HepG2 (cell line): Measurements from ENCODE around the gene STK39. TPM values are rescaled to one million over a fixed set of nuclear protein-coding genes. Genes with fewer than 3 reads are reported as not detected.

ENCODE experiments used
- ATAC-seq: fragments of 200-7000 bp; cut with Tn5 transposase; 3 replicates; pipeline ENCODE4 v1.9.1; 2020; ENCODE audit warnings: mild to moderate bottlenecking, moderate library complexity
- BruUV-seq: library from RNA; stranded (reverse); fragments of 400-500 nt; replicated peaks from 2 replicates; lab custom pipeline; 2021; lab: Mats Ljungman, UMichigan
- CTCF ChIA-PET: fragments of 300-600 bp; formaldehyde crosslinking; extraction: SDS; loops from one replicate; lab custom pipeline; 2021; ENCODE audit warnings: low total read pairs, inconsistent platforms, low intra/inter-chr PET ratio; lab: Yijun Ruan, JAX
- POLR2A ChIA-PET: fragments of 350-600 bp; sonication (Branson Sonifier 250); formaldehyde crosslinking; loops from one replicate; lab custom pipeline; 2020; ENCODE audit warnings: antibody characterized with exemption, inconsistent platforms; lab: Yijun Ruan, JAX
- DNase-seq: peaks from one replicate; pipeline ENCODE4 v3.0.0-alpha.2; 2015; ENCODE audit warnings: low spot score
- FAIRE-seq: peaks from 3 replicates; lab custom pipeline; 2011; peaks lifted over from hg19 to GRCh38; lab: Jason Lieb, UNC
- H2AFZ ChIP-seq: one replicate; pipeline ENCODE4 v1.6.1; 2011; ENCODE audit warnings: low read length, inconsistent platforms
- H3K27ac ChIP-seq: fragments of 300-600 bp; 3 replicates; pipeline ENCODE4 v1.8.0; 2011; ENCODE audit warnings: mixed run types, mild to moderate bottlenecking, mixed read lengths, low read length, inconsistent platforms; ENCODE audit not compliant: insufficient read depth; ENCODE audit errors: extremely low read length
- H3K27me3 ChIP-seq, 2 experiments: fragments of 200-600 bp in 1 of 2; 2 replicates in 1 of 2; 3 replicates in 1 of 2; pipeline versions ENCODE4 v1.6.0 to v1.8.0; 2011; ENCODE audit warnings: low read length in 2 of 2, mild to moderate bottlenecking in 2 of 2, moderate library complexity in 2 of 2, inconsistent platforms in 1 of 2; ENCODE audit not compliant: insufficient read depth in 2 of 2, control insufficient read depth in 1 of 2
- H3K36me3 ChIP-seq, 2 experiments: fragments of 200-600 bp in 1 of 2; replicated peaks in 1 of 2; 2 replicates in 1 of 2; 3 replicates in 1 of 2; pipeline versions ENCODE4 v1.5.1 to v1.8.0; 2011; ENCODE audit warnings: low read length in 2 of 2, inconsistent platforms in 1 of 2; ENCODE audit not compliant: insufficient read depth in 2 of 2, control insufficient read depth in 1 of 2
- H3K4me1 ChIP-seq: 2 replicates; pipeline ENCODE4 v1.5.1; 2012; ENCODE audit warnings: low read length, inconsistent platforms; ENCODE audit not compliant: insufficient read depth
- H3K4me2 ChIP-seq: 2 replicates; pipeline ENCODE4 v1.6.0; 2011; ENCODE audit warnings: low read depth, low read length, inconsistent platforms
- H3K4me3 ChIP-seq, 3 experiments: fragments of 200-600 bp in 1 of 3; sonication (generic), shearing (Covaris generic) in 1 of 3; replicated peaks in 1 of 3; 2 replicates each; pipeline ENCODE4 v1.5.1; 2011 to 2016; ENCODE audit warnings: low read length in 3 of 3, inconsistent platforms in 2 of 3, low read depth in 2 of 3, mild to moderate bottlenecking in 2 of 3, control low read depth in 1 of 3, mixed read lengths in 1 of 3; ENCODE audit not compliant: insufficient read depth in 1 of 3
- H3K79me2 ChIP-seq: one replicate; pipeline ENCODE4 v1.6.1; 2011; ENCODE audit warnings: low read length, inconsistent platforms; ENCODE audit not compliant: insufficient read depth
- H3K9ac ChIP-seq: 2 replicates; pipeline ENCODE4 v1.6.0; 2011; ENCODE audit warnings: mild to moderate bottlenecking, low read depth, low read length, inconsistent platforms; ENCODE audit not compliant: insufficient read depth
- H3K9me3 ChIP-seq: 2 replicates; pipeline ENCODE4 v1.5.1; 2012; ENCODE audit warnings: mild to moderate bottlenecking, low read length
- H4K20me1 ChIP-seq: 2 replicates; pipeline ENCODE4 v1.6.0; 2011; ENCODE audit warnings: inconsistent platforms, mild to moderate bottlenecking, low read length, moderate library complexity; ENCODE audit not compliant: insufficient read depth
- CREB1 ChIP-seq, 2 experiments: fragments of 450-650 bp in 1 of 2; IDR thresholded peaks; 2 replicates each; pipeline ENCODE4 v1.6.1; 2016 to 2017; ENCODE audit warnings: control low read depth in 1 of 2, mild to moderate bottlenecking in 1 of 2, missing compliant biosample characterization in 1 of 2, missing genetic modification characterization in 1 of 2
- ELF4 ChIP-seq: sonication (generic); formaldehyde crosslinking; IDR thresholded peaks from 2 replicates; pipeline ENCODE4 v1.5.0; 2020; ENCODE audit warnings: missing genetic modification reagents, mild to moderate bottlenecking, moderate library complexity, borderline replicate concordance
- KDM5A ChIP-seq: fragments of 200-600 bp; sonication (generic); IDR thresholded peaks from 2 replicates; pipeline ENCODE4 v1.7.0; 2018; ENCODE audit warnings: antibody characterized with exemption, mild to moderate bottlenecking, low read length, borderline replicate concordance
- PHF5A ChIP-seq: IDR thresholded peaks from one replicate; pipeline ENCODE4 v1.6.1; 2018; ENCODE audit warnings: low read depth, missing genetic modification reagents; ENCODE audit not compliant: unreplicated experiment
- SP1 ChIP-seq, 2 experiments: fragments of 450-650 bp in 1 of 2; sonication (generic) in 1 of 2; formaldehyde crosslinking in 1 of 2; IDR thresholded peaks; 2 replicates each; pipeline versions ENCODE4 v1.4.0 to v1.6.1; 2016 to 2020; ENCODE audit warnings: missing genetic modification reagents in 1 of 2
- ZNF432 ChIP-seq: sonication (generic); formaldehyde crosslinking; IDR thresholded peaks from 2 replicates; pipeline ENCODE4 v1.5.0; 2020; ENCODE audit warnings: missing genetic modification reagents, mild to moderate bottlenecking, borderline replicate concordance
- WGBS: methylation state at CpG from one replicate; pipeline ENCODE4 v1.1.6; 2017; ENCODE audit warnings: low lambda C conversion rate; 5-methylcytosine and 5-hydroxymethylcytosine counted together
- in situ Hi-C: cut with HindIII; loops from 2 replicates; pipeline ENCODE4 v1.10.0; 2017; ENCODE audit warnings: low pct_unique_long_range_greater_than_20kb; ENCODE audit not compliant: extremely low pct_ligation_motif_present
- intact Hi-C: fragments of 100-400 bp; cut with micrococcal nuclease; formaldehyde crosslinking; loops from one replicate; pipeline ENCODE4 v1.10.0; 2022; ENCODE audit not compliant: unreplicated experiment
- polyA plus RNA-seq, 8 experiments: library from polyadenylated mRNA; depleted of rRNA in 3 of 8; stranded (reverse) in 7 of 8; unstranded in 1 of 8; fragments of >200 nt; fragmentation: Illumina TruSeq in 4 of 8; extraction: Trizol in 4 of 8; gene quantifications; 2 replicates each; pipeline versions ENCODE4 v1.2.1 to v1.2.3, GENCODE V29; 2011 to 2016; ENCODE audit warnings: low read depth in 4 of 8, missing spikeins in 1 of 8, mixed read lengths in 1 of 8; ENCODE audit not compliant: insufficient read depth in 1 of 8
- total RNA-seq, 5 experiments: library from RNA; depleted of rRNA; stranded (reverse); fragments of >200 nt; fragmentation: Illumina TruSeq; extraction: Trizol; gene quantifications; 2 replicates each; pipeline ENCODE4 v1.2.3, GENCODE V29; 2016; ENCODE audit warnings: low read depth in 1 of 5
- TF ChIP-seq, protein P1 (sequence below), 2 experiments: sonication (generic) in 1 of 2; formaldehyde crosslinking in 1 of 2; IDR thresholded peaks; 2 replicates each; pipeline versions ENCODE4 v1.5.1 to v1.6.1; 2011 to 2020; ENCODE audit warnings: borderline replicate concordance in 1 of 2, low read depth in 1 of 2, low read length in 1 of 2, mild to moderate bottlenecking in 1 of 2, missing genetic modification reagents in 1 of 2, moderate library complexity in 1 of 2

Gene STK39
- total and polyA plus RNA-seq, 2 of the 13 experiments (the other 11 are each of a cell fraction or from before 2014, with no cell fraction given), result 27.3 to 38.4 TPM

DNA sequence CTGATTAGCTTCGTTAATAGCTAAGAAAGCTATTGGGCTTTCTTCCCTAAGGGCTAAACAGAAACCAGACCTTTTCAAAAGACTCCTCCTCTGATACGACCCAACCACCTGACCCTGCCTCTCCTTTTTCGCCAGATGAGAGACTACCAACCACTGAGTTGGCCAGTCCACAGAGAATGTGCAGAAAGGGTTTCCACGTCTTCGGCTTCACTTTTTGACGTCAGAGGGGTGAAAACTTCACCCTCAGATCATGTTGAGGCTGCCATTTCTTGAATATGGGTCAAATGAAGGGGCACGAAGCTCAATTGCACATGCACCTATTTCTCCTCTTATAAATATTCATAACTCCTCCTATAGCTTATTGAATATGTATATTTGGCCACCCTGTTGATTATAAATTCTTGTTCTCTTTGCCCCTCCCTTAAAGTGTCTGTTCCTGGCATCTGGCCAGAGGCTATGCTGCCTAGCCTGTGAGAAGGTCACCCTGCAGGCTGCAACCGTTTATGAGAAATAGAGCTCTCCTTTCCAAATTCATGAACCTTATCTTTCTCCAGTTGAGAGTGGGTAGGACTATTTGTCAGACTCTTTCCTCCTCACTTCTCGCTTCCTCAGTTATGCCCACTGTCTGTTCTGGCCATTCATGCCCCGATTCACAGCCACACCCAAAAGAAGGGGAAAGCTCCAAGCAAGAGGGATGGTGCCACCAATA is 301.6 kb downstream of the STK39 start:
- DNase-seq, result no peak
- WGBS, result 52% methylated on average over 10 of the region's 10 CpGs
- Histone ChIP-seq H4K20me1 (no peaks in the 10 kb centered on the region), H3K9ac (no peak overlapping the region), H3K9me3 (no peaks in the 10 kb centered on the region), H3K79me2 (no peaks in the 10 kb centered on the region), H3K36me3 (no peaks in the 10 kb centered on the region), H3K27me3 (no peaks in the 10 kb centered on the region), H3K4me2 (no peak overlapping the region), H3K4me1 (no peaks in the 10 kb centered on the region)
- ATAC-seq, result peak; percentile 30
- in situ Hi-C loops, result no loop called here
- POLR2A ChIA-PET, result no interaction called here
- no peak for FAIRE-seq
- no peak for TF ChIP-seq KDM5A
- TF ChIP-seq CREB1 (IDR thresholded peaks at IDR 0.05), result 0 out of 2 replicates have a peak, but pooled peaks have one; percentile 17
- TF ChIP-seq CREB1 (CRISPR knock-in tag; IDR thresholded peaks at IDR 0.05), result no peak
- no peak for TF ChIP-seq ZNF432
- TF ChIP-seq, all 625 proteins: peak for 1
- H2AFZ ChIP-seq, result no peak overlapping the region
- no peak overlapping the region for H3K27ac ChIP-seq
- BruUV-seq, result no TSS peak
- intact Hi-C loops, result loop anchor here (2.0 kb wide), 1 partner anchor 55 kb away; no protein-coding TSS in a partner anchor
- no peak overlapping the region for H3K4me3 ChIP-seq
- CTCF ChIA-PET, result no interaction called here

DNA sequence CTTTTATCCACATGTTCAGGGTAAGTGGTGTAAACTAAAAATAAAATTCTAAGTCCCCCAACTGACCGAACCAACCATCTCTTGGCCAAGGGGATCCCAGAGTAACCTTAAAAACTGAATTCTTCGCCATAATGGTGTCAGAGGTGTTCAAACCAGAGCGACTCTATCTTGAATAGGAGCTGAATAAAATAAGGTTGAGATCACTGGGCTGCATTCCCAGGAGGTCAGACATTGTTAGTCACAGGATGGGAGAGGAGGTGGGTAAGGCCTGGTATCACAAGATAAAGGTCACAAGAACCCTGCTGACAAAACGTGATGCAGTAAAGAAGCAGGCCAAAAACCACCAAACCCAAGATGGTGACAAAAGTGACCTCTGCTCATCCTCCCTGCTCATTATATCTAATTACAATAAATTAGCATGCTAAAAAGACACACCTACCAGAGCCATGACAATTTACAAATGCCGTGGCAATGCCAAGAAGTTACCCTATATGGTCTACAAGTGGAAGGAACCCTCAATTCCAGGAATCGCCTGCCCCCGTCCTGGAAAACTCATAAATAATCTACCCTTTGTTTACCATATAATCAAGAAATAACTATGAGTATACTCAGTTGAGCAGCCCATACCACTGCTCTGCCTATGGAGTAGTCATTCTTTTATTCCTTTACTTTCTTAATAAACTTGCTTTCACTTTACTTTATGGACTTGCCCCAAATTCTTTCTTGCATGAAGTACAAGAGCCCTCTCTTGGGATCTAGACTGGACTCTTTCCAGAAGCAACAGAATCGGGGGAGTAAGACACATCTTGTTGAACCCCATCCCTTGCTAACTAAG is 302.4 kb downstream of the STK39 start:
- intact Hi-C loops (no loop called here), in situ Hi-C loops (no loop called here)
- POLR2A ChIA-PET, result no interaction called here
- Histone ChIP-seq H3K27ac (no peak overlapping the region), H2AFZ (no peak overlapping the region), H3K9me3 (no peaks in the 10 kb centered on the region), H3K27me3 (no peaks in the 10 kb centered on the region), H3K4me3 (no peak overlapping the region), H3K9ac (no peak overlapping the region), H3K79me2 (no peaks in the 10 kb centered on the region), H3K36me3 (no peaks in the 10 kb centered on the region), H3K4me1 (no peaks in the 10 kb centered on the region), H3K4me2 (no peak overlapping the region), H4K20me1 (no peaks in the 10 kb centered on the region)
- FAIRE-seq (no peak), ATAC-seq (no peak), DNase-seq (no peak)
- CTCF ChIA-PET, result no interaction called here
- WGBS, result 65% methylated on average over 8 of the region's 8 CpGs
- no TSS peak for BruUV-seq
- TF ChIP-seq, protein P1, sequence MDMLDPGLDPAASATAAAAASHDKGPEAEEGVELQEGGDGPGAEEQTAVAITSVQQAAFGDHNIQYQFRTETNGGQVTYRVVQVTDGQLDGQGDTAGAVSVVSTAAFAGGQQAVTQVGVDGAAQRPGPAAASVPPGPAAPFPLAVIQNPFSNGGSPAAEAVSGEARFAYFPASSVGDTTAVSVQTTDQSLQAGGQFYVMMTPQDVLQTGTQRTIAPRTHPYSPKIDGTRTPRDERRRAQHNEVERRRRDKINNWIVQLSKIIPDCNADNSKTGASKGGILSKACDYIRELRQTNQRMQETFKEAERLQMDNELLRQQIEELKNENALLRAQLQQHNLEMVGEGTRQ (IDR thresholded peaks at IDR 0.05; ENCODE audit: low read depth, low read length), result no peak
- TF ChIP-seq, protein P1 (CRISPR knock-in tag; IDR thresholded peaks at IDR 0.05; ENCODE audit: borderline replicate concordance), result no peak
- TF ChIP-seq ELF4 (CRISPR knock-in tag) (no peak), SP1 (IDR thresholded peaks at IDR 0.05) (no peak), SP1 (CRISPR knock-in tag; IDR thresholded peaks at IDR 0.05) (no peak), PHF5A (CRISPR knock-in tag) (no peak)
